A549 (cell line): ENCODE results near the gene PTPRN2.

ENCODE experiments used
- CHD2 ChIP-seq: fragments of 150-350 bp; IDR thresholded peaks from 2 replicates; pipeline ENCODE4 v1.6.1; 2014; ENCODE audit warnings: low read length; ENCODE audit not compliant: partially characterized antibody
- E2F6 ChIP-seq: IDR thresholded peaks from 2 replicates; pipeline ENCODE4 v1.6.1; 2012; ENCODE audit warnings: low read depth, borderline replicate concordance
- JUN ChIP-seq, 2 experiments: fragments of >200 bp; sonication (Bioruptor Twin); formaldehyde crosslinking; IDR thresholded peaks; 2 replicates in 1 of 2; 3 replicates in 1 of 2; pipeline ENCODE4 v1.6.1; 2016 to 2017
- POLR2A ChIP-seq: IDR thresholded peaks from 2 replicates; pipeline ENCODE4 v1.6.1; 2012; ENCODE audit warnings: mild to moderate bottlenecking, low read length
- RAD21 ChIP-seq, 2 experiments: fragments of >200 bp in 1 of 2; sonication (Bioruptor Twin) in 1 of 2; formaldehyde crosslinking in 1 of 2; IDR thresholded peaks in 1 of 2; conservative IDR thresholded peaks in 1 of 2; 2 replicates in 1 of 2; 3 replicates in 1 of 2; pipeline ENCODE4 v1.6.1; 2012 to 2018; ENCODE audit warnings: inconsistent platforms in 1 of 2
- RARB ChIP-seq: fragments of 250-450 bp; sonication (Bioruptor Pico); IDR thresholded peaks from 2 replicates; pipeline ENCODE4 v1.8.0; 2021; ENCODE audit warnings: mild to moderate bottlenecking, moderate library complexity
- RFX5 ChIP-seq: fragments of 450-650 bp; IDR thresholded peaks from 2 replicates; pipeline ENCODE4 v1.7.1; 2014; ENCODE audit warnings: antibody characterized with exemption, mild to moderate bottlenecking, moderate library complexity
- RNF2 ChIP-seq: fragments of 200-600 bp; sonication (generic); IDR thresholded peaks from 2 replicates; pipeline ENCODE4 v1.6.1; 2016; ENCODE audit warnings: low read depth, mild to moderate bottlenecking, antibody characterized with exemption, moderate library complexity, borderline replicate concordance
- SMC3 ChIP-seq: fragments of >200 bp; sonication (Bioruptor Twin); formaldehyde crosslinking; IDR thresholded peaks from 3 replicates; pipeline ENCODE4 v1.6.1; 2018; ENCODE audit warnings: inconsistent platforms
- SREBF2 ChIP-seq: fragments of 450-650 bp; IDR thresholded peaks from 2 replicates; pipeline ENCODE4 v1.6.1; 2014; ENCODE audit warnings: mild to moderate bottlenecking, moderate library complexity
- USF2 ChIP-seq: fragments of 450-650 bp; IDR thresholded peaks from 2 replicates; pipeline ENCODE4 v1.6.1; 2014; ENCODE audit warnings: antibody characterized with exemption
- TF ChIP-seq, protein P1 (sequence below): fragments of >200 bp; sonication (Bioruptor Twin); formaldehyde crosslinking; IDR thresholded peaks from 3 replicates; pipeline ENCODE4 v1.5.1; 2016

DNA sequence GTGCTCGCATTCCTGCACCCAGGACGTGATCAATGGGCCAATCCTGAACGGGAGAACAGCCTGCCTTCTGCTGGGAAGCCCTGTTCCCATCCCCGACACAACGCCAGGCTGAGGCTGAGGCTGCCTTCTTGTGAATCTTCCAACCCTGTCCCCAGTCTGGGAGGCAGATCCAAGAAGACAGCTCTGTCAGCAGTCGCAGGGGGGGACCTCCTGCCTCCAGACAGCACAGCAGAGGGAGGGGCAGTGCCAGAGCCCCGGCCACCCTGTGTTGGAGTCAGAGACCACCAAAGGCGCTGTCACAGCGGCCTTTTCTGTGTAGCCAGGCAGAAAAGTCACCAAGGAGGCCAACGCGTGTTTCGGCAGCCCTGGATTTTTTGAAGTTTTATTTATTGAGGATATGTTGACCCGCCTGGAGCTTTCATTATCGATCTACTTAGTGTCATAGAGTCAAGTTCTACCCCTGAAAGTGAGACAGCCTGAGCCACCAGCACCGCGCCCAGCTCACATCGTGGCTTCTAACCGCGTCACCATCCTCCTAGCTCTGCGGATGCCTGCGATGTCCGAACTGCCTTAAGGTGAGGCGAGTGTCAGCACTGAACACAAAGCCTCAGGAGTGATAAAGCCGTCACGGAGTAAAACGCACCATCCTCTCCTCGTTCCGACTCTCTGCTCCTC lies 86.1 kb downstream of the PTPRN2 start:
- TF ChIP-seq JUN (IDR thresholded peaks at IDR 0.05) (no peak), USF2 (no peak), RFX5 (no peak), POLR2A (no peak), RNF2 (no peak), RAD21 (conservative IDR thresholded peaks at IDR 0.05 in 1 of 2, IDR thresholded peaks at IDR 0.05 in 1 of 2) (no peak), E2F6 (no peak), RARB (CRISPR knock-in tag) (no peak), CHD2 (no peak), SREBF2 (no peak), SMC3 (no peak)
- TF ChIP-seq, protein P1, sequence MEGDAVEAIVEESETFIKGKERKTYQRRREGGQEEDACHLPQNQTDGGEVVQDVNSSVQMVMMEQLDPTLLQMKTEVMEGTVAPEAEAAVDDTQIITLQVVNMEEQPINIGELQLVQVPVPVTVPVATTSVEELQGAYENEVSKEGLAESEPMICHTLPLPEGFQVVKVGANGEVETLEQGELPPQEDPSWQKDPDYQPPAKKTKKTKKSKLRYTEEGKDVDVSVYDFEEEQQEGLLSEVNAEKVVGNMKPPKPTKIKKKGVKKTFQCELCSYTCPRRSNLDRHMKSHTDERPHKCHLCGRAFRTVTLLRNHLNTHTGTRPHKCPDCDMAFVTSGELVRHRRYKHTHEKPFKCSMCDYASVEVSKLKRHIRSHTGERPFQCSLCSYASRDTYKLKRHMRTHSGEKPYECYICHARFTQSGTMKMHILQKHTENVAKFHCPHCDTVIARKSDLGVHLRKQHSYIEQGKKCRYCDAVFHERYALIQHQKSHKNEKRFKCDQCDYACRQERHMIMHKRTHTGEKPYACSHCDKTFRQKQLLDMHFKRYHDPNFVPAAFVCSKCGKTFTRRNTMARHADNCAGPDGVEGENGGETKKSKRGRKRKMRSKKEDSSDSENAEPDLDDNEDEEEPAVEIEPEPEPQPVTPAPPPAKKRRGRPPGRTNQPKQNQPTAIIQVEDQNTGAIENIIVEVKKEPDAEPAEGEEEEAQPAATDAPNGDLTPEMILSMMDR = no peak
